SU-DHL-6 (cell line): ENCODE results near the gene KRT6A.

Source experiments
- EZH2phosphoT487 ChIP-seq: fragments of 200-600 bp; sonication (generic), shearing (Covaris generic); conservative IDR thresholded peaks from 2 replicates; pipeline ENCODE4 v1.6.1; 2018; ENCODE audit warnings: mild to moderate bottlenecking, antibody characterized with exemption, low read length, moderate library complexity, mixed read lengths
- TF ChIP-seq, protein P1 (sequence below): fragments of 200-600 bp; sonication (generic); IDR thresholded peaks from one replicate; pipeline ENCODE4 v1.5.1; 2017; ENCODE audit warnings: antibody characterized with exemption, mild to moderate bottlenecking, low read length, moderate library complexity; ENCODE audit not compliant: insufficient read depth, poor library complexity, severe bottlenecking

DNA sequence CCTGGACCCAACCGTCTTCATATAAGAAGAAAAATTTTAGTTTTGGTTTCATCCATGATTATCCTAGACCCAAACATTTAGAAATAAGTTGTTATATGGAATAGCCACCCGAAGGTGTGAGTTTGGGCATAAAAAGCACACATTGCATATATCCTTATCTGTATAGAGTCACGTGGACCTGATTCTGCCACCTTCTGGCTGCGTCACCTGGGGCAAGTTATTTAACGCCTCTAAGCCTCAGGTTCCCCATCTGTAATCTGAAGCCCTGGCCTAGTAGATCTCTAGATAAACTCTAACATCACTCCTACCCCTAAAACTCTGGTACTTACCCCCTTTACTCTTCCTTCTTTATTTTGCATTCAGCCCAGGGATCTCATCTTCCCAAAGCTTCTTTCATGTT is 41.4 kb upstream of the KRT6A start:
- TF ChIP-seq, protein P1, sequence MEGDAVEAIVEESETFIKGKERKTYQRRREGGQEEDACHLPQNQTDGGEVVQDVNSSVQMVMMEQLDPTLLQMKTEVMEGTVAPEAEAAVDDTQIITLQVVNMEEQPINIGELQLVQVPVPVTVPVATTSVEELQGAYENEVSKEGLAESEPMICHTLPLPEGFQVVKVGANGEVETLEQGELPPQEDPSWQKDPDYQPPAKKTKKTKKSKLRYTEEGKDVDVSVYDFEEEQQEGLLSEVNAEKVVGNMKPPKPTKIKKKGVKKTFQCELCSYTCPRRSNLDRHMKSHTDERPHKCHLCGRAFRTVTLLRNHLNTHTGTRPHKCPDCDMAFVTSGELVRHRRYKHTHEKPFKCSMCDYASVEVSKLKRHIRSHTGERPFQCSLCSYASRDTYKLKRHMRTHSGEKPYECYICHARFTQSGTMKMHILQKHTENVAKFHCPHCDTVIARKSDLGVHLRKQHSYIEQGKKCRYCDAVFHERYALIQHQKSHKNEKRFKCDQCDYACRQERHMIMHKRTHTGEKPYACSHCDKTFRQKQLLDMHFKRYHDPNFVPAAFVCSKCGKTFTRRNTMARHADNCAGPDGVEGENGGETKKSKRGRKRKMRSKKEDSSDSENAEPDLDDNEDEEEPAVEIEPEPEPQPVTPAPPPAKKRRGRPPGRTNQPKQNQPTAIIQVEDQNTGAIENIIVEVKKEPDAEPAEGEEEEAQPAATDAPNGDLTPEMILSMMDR = no peak
- TF ChIP-seq EZH2phosphoT487 = no peak
